Activated naive CD8-positive, alpha-beta T cell treated with anti-CD3 and anti-CD28 coated beads, Interleukin-2, amount 10 ng/mL, durations not matched to agents 7 days and 5 days (primary cell): ENCODE results near the gene PRSS58. TPM values are rescaled to one million over a fixed set of nuclear protein-coding genes. Genes with fewer than 3 reads are reported as not detected.

ENCODE experiments used
- ATAC-seq: fragments of 150-1000 bp; cut with Tn5 transposase; one replicate; pipeline ENCODE4 v1.10.0; 2021; ENCODE audit warnings: low read depth, moderate library complexity
- POLR2A ChIA-PET: fragments of 350-600 bp; sonication (Branson Sonifier 250); formaldehyde crosslinking; loops from one replicate; lab custom pipeline; 2021; ENCODE audit warnings: antibody characterized with exemption; lab: Charles Lee
- DNase-seq: peaks from one replicate; pipeline ENCODE4 v3.0.0; 2021
- H3K27ac Mint-ChIP-seq: one replicate; pipeline ENCODE4 v1.8.0; 2022; ENCODE audit warnings: mild to moderate bottlenecking, mixed read lengths
- H3K27me3 Mint-ChIP-seq: one replicate; pipeline ENCODE4 v1.8.0; 2022; ENCODE audit warnings: mild to moderate bottlenecking, moderate library complexity, mixed read lengths
- H3K36me3 Mint-ChIP-seq: one replicate; pipeline ENCODE4 v1.8.0; 2021; ENCODE audit warnings: mild to moderate bottlenecking, mixed read lengths
- H3K4me1 Mint-ChIP-seq: one replicate; pipeline ENCODE4 v1.8.0; 2021; ENCODE audit warnings: mixed read lengths
- H3K4me3 Mint-ChIP-seq: one replicate; pipeline ENCODE4 v1.8.0; 2022; ENCODE audit warnings: mild to moderate bottlenecking, moderate library complexity, mixed read lengths
- H3K9me3 Mint-ChIP-seq: one replicate; pipeline ENCODE4 v1.8.0; 2021; ENCODE audit warnings: mixed read lengths
- total RNA-seq, 2 experiments: library from RNA; stranded (reverse); gene quantifications; one replicate each; pipeline ENCODE4 v1.2.3, GENCODE V29; 2021

The PRSS58 gene
- total RNA-seq, 2 experiments from 2014 or later = not detected

- Mint-ChIP-seq H3K4me1 (peaks cover 1% of the 10 kb centered on the region), H3K36me3 (no peaks in the 10 kb centered on the region), H3K4me3 (no peak overlapping the region), H3K27me3 (peaks cover 7% of the 10 kb centered on the region), H3K27ac (no peak overlapping the region), H3K9me3 (peaks cover 6% of the 10 kb centered on the region)
- POLR2A ChIA-PET = no interaction called here
- ATAC-seq (no peak), DNase-seq (no peak)
Observed at GRCh38 chr7:142263598-142264380, 5.9 kb upstream of the PRSS58 start.

- H3K4me3 Mint-ChIP-seq = no peak overlapping the region
Observed at GRCh38 chr7:142250705-142251104, 7.2 kb downstream of the PRSS58 start.

GRCh38 chr7:142249918-142250317 lies 7.9 kb downstream of the PRSS58 start:
- POLR2A ChIA-PET = no interaction called here
- Mint-ChIP-seq H3K36me3 (no peaks in the 10 kb centered on the region), H3K9me3 (no peaks in the 10 kb centered on the region), H3K4me1 (no peaks in the 10 kb centered on the region), H3K27ac (no peak overlapping the region), H3K27me3 (no peaks in the 10 kb centered on the region), H3K4me3 (no peak overlapping the region)
- DNase-seq (no peak), ATAC-seq (no peak)

More at GRCh38 chr7:142250705-142251104, 7.2 kb downstream of the PRSS58 start:
- no peaks in the 10 kb centered on the region for H3K4me1 Mint-ChIP-seq
- no peak for ATAC-seq
- H3K27ac Mint-ChIP-seq = no peak overlapping the region
- H3K9me3 Mint-ChIP-seq = no peaks in the 10 kb centered on the region
- POLR2A ChIA-PET = no interaction called here
- H3K36me3 Mint-ChIP-seq = no peaks in the 10 kb centered on the region
- no peaks in the 10 kb centered on the region for H3K27me3 Mint-ChIP-seq
- DNase-seq = no peak

GRCh38 chr7:142248166-142249160 lies 9.4 kb downstream of the PRSS58 start:
- DNase-seq = no peak
- Mint-ChIP-seq H3K36me3 (no peaks in the 10 kb centered on the region), H3K27ac (no peak overlapping the region), H3K4me1 (no peaks in the 10 kb centered on the region), H3K27me3 (no peaks in the 10 kb centered on the region), H3K4me3 (no peak overlapping the region), H3K9me3 (no peaks in the 10 kb centered on the region)
- ATAC-seq = no peak
- POLR2A ChIA-PET = no interaction called here

- Mint-ChIP-seq H3K9me3 (no peaks in the 10 kb centered on the region), H3K27me3 (no peaks in the 10 kb centered on the region), H3K36me3 (no peaks in the 10 kb centered on the region), H3K27ac (no peak overlapping the region), H3K4me1 (no peaks in the 10 kb centered on the region), H3K4me3 (no peak overlapping the region)
- no peak for DNase-seq
- POLR2A ChIA-PET = no interaction called here
- ATAC-seq = no peak
Observed at GRCh38 chr7:142243823-142244222, 14.0 kb downstream of the PRSS58 start.

- no peaks in the 10 kb centered on the region for H3K4me1 Mint-ChIP-seq
- ATAC-seq (no peak), DNase-seq (no peak)
- no peak overlapping the region for H3K27ac Mint-ChIP-seq
- no peak overlapping the region for H3K4me3 Mint-ChIP-seq
- H3K9me3 Mint-ChIP-seq = no peaks in the 10 kb centered on the region
- H3K36me3 Mint-ChIP-seq = no peaks in the 10 kb centered on the region
- peaks cover 8% of the 10 kb centered on the region for H3K27me3 Mint-ChIP-seq
- POLR2A ChIA-PET = no interaction called here
Observed at GRCh38 chr7:142240546-142240945, 17.3 kb downstream of the PRSS58 start.

- ATAC-seq (no peak), DNase-seq (no peak)
- H3K4me3 Mint-ChIP-seq = no peak overlapping the region
- no peaks in the 10 kb centered on the region for H3K36me3 Mint-ChIP-seq
- no peak overlapping the region for H3K27ac Mint-ChIP-seq
- no peaks in the 10 kb centered on the region for H3K4me1 Mint-ChIP-seq
- no peaks in the 10 kb centered on the region for H3K9me3 Mint-ChIP-seq
- POLR2A ChIA-PET = no interaction called here
- H3K27me3 Mint-ChIP-seq = peaks cover 27% of the 10 kb centered on the region
Observed at GRCh38 chr7:142231716-142232115, 26.1 kb downstream of the PRSS58 start.

- H3K27me3 Mint-ChIP-seq = peaks cover 22% of the 10 kb centered on the region
- H3K9me3 Mint-ChIP-seq = no peaks in the 10 kb centered on the region
- DNase-seq (no peak), ATAC-seq (no peak)
- H3K36me3 Mint-ChIP-seq = no peaks in the 10 kb centered on the region
- POLR2A ChIA-PET = no interaction called here
- no peaks in the 10 kb centered on the region for H3K4me1 Mint-ChIP-seq
- H3K4me3 Mint-ChIP-seq = no peak overlapping the region
- H3K27ac Mint-ChIP-seq = no peak overlapping the region
Observed at GRCh38 chr7:142228537-142229104, 29.2 kb downstream of the PRSS58 start.

Other genes with a start within 250 kb of the PRSS58 start
- not detected for gene MGAM2, start 146.3 kb downstream of the PRSS58 start, total RNA-seq